H1 (cell line): ENCODE measurements around the gene TPSG1. TPM values are rescaled to one million over a fixed set of nuclear protein-coding genes. Genes with fewer than 3 reads are reported as not detected.
"Not testable (repeated sequence)": the region's sequence is repeated elsewhere in the genome, so short reads cannot be mapped to it uniquely, and the experiment has no call there.

Experiments
- CTCF ChIA-PET: fragments of 300-600 bp; sonication (Branson Sonifier 250); formaldehyde crosslinking; loops from one replicate; lab custom pipeline; 2021; ENCODE audit not compliant: partially characterized antibody; lab: Charles Lee
- POLR2A ChIA-PET: fragments of 300-600 bp; sonication (Branson Sonifier 250); formaldehyde crosslinking; loops from one replicate; lab custom pipeline; 2021; ENCODE audit warnings: inconsistent platforms; ENCODE audit not compliant: partially characterized antibody; lab: Charles Lee
- DNase-seq, 2 experiments: peaks; one replicate each; pipeline versions ENCODE4 v3.0.0 to v3.0.0-alpha.2; 2010 to 2022; ENCODE audit warnings: low spot score in 2 of 2, low read depth in 1 of 2, mixed read lengths in 1 of 2
- FAIRE-seq: peaks from 2 replicates; lab custom pipeline; 2011; peaks lifted over from hg19 to GRCh38; lab: Jason Lieb, UNC
- H2AFZ ChIP-seq: 2 replicates; pipeline ENCODE4 v1.8.1; 2012; ENCODE audit warnings: low read length, inconsistent platforms
- H2AK5ac ChIP-seq: 2 replicates; pipeline ENCODE4 v1.6.1; 2013; ENCODE audit warnings: low read depth, low read length
- H2BK120ac ChIP-seq: replicated peaks from 2 replicates; pipeline ENCODE3; 2013; ENCODE audit warnings: low read depth, low read length, inconsistent platforms
- H2BK12ac ChIP-seq: 2 replicates; pipeline ENCODE4 v1.6.1; 2013; ENCODE audit warnings: low read depth, low read length
- H2BK15ac ChIP-seq: 2 replicates; pipeline ENCODE4 v1.6.1; 2013; ENCODE audit warnings: low read length
- H2BK20ac ChIP-seq: 2 replicates; pipeline ENCODE4 v1.6.1; 2013; ENCODE audit warnings: low read length
- H2BK5ac ChIP-seq: 2 replicates; pipeline ENCODE4 v1.6.1; 2013; ENCODE audit warnings: low read depth, low read length
- H3K14ac ChIP-seq: 2 replicates; pipeline ENCODE4 v1.6.1; 2013; ENCODE audit warnings: inconsistent platforms; ENCODE audit not compliant: insufficient read length
- H3K18ac ChIP-seq: 2 replicates; pipeline ENCODE4 v1.6.1; 2013; ENCODE audit warnings: low read length; ENCODE audit errors: extremely low read depth
- H3K23ac ChIP-seq: 2 replicates; pipeline ENCODE4 v1.6.1; 2013; ENCODE audit warnings: inconsistent platforms; ENCODE audit not compliant: insufficient read length
- H3K23me2 ChIP-seq: 2 replicates; pipeline ENCODE4 v1.6.1; 2013; ENCODE audit warnings: low read depth, low read length
- H3K27ac ChIP-seq: 2 replicates; pipeline ENCODE4 v1.6.1; 2011; ENCODE audit warnings: low read depth, low read length, inconsistent platforms
- H3K27me3 ChIP-seq, 4 experiments: replicated peaks in 1 of 4; 1 replicate in 1 of 4; 2 replicates in 3 of 4; pipeline versions ENCODE4 v1.6.1 to v1.8.1; 2011 to 2013; ENCODE audit warnings: low read length in 3 of 4, mild to moderate bottlenecking in 3 of 4, inconsistent platforms in 2 of 4, mixed read lengths in 2 of 4, moderate library complexity in 1 of 4; ENCODE audit not compliant: control insufficient read depth in 3 of 4, insufficient read depth in 3 of 4; ENCODE audit errors: extremely low read depth in 1 of 4
- H3K36me3 ChIP-seq, 4 experiments: 2 replicates each; pipeline versions ENCODE4 v1.6.1 to v1.8.1; 2011 to 2013; ENCODE audit warnings: mild to moderate bottlenecking in 4 of 4, low read length in 3 of 4, moderate library complexity in 2 of 4, control low read depth in 1 of 4, inconsistent platforms in 1 of 4; ENCODE audit not compliant: insufficient read depth in 4 of 4, control insufficient read depth in 2 of 4
- H3K4ac ChIP-seq: replicated peaks from 2 replicates; pipeline ENCODE3; 2013; ENCODE audit warnings: low read length, low read depth, mixed read lengths, inconsistent platforms; ENCODE audit not compliant: insufficient read length
- H3K4me1 ChIP-seq, 4 experiments: replicated peaks in 1 of 4; 1 replicate in 1 of 4; 2 replicates in 3 of 4; pipeline versions ENCODE4 v1.6.1 to v1.8.1; 2011 to 2013; ENCODE audit warnings: low read length in 3 of 4, inconsistent platforms in 2 of 4, mixed read lengths in 1 of 4; ENCODE audit not compliant: insufficient read depth in 4 of 4, control insufficient read depth in 3 of 4
- H3K4me2 ChIP-seq, 2 experiments: 2 replicates each; pipeline versions ENCODE4 v1.6.1 to v1.8.1; 2011 to 2013; ENCODE audit warnings: low read depth in 2 of 2, low read length in 2 of 2, control low read depth in 1 of 2, inconsistent platforms in 1 of 2, mild to moderate bottlenecking in 1 of 2; ENCODE audit not compliant: insufficient read depth in 1 of 2
- H3K4me3 ChIP-seq, 4 experiments: fragments of 200-600, 300-600 bp in 1 of 4; sonication (generic), shearing (Covaris generic), sonication (Bioruptor Twin) in 1 of 4; 2 replicates each; pipeline versions ENCODE4 v1.5.1 to v1.8.1; 2011 to 2016; ENCODE audit warnings: low read length in 4 of 4, low read depth in 3 of 4, control low read depth in 2 of 4, inconsistent platforms in 2 of 4, mild to moderate bottlenecking in 2 of 4, mixed read lengths in 1 of 4, moderate library complexity in 1 of 4; ENCODE audit not compliant: insufficient read depth in 2 of 4; ENCODE audit errors: extremely low read depth in 1 of 4
- H3K56ac ChIP-seq: replicated peaks from 2 replicates; pipeline ENCODE3; 2013; ENCODE audit warnings: low read depth, mild to moderate bottlenecking, mixed read lengths, low read length, inconsistent platforms; ENCODE audit not compliant: insufficient read length
- H3K79me1 ChIP-seq: 2 replicates; pipeline ENCODE4 v1.6.1; 2013; ENCODE audit warnings: low read depth, low read length, control low read depth
- H3K79me2 ChIP-seq, 2 experiments: 2 replicates each; pipeline versions ENCODE4 v1.6.1 to v1.8.1; 2012 to 2013; ENCODE audit warnings: low read length in 2 of 2, mild to moderate bottlenecking in 2 of 2, inconsistent platforms in 1 of 2; ENCODE audit not compliant: insufficient read depth in 2 of 2, control insufficient read depth in 1 of 2
- H3K9ac ChIP-seq, 4 experiments: replicated peaks in 1 of 4; 1 replicate in 1 of 4; 2 replicates in 3 of 4; pipeline versions ENCODE4 v1.6.1 to v1.8.1; 2011 to 2013; ENCODE audit warnings: low read depth in 3 of 4, low read length in 3 of 4, control low read depth in 2 of 4, mild to moderate bottlenecking in 2 of 4, moderate library complexity in 2 of 4, inconsistent platforms in 1 of 4; ENCODE audit errors: extremely low read depth in 1 of 4
- H3K9me3 ChIP-seq, 2 experiments: 2 replicates each; pipeline versions ENCODE4 v1.6.1 to v1.8.1; 2012 to 2013; ENCODE audit warnings: mild to moderate bottlenecking in 2 of 2, moderate library complexity in 2 of 2, control low read depth in 1 of 2, inconsistent platforms in 1 of 2, low read depth in 1 of 2, low read length in 1 of 2, mixed read lengths in 1 of 2; ENCODE audit not compliant: insufficient read depth in 2 of 2
- H4K20me1 ChIP-seq, 2 experiments: replicated peaks in 1 of 2; 2 replicates each; pipeline versions ENCODE3 to v1.8.1; 2011 to 2013; ENCODE audit warnings: inconsistent platforms in 2 of 2, low read length in 2 of 2, mild to moderate bottlenecking in 1 of 2; ENCODE audit not compliant: insufficient read depth in 2 of 2, control insufficient read depth in 1 of 2
- H4K5ac ChIP-seq: 2 replicates; pipeline ENCODE4 v1.6.1; 2013; ENCODE audit warnings: low read length, low read depth, mixed read lengths, inconsistent platforms; ENCODE audit not compliant: insufficient read length
- H4K8ac ChIP-seq: 2 replicates; pipeline ENCODE4 v1.8.0; 2013; ENCODE audit warnings: mild to moderate bottlenecking, moderate library complexity, low read length, inconsistent platforms; ENCODE audit not compliant: insufficient read depth; ENCODE audit errors: extremely low read depth
- H4K91ac ChIP-seq: replicated peaks from 2 replicates; pipeline ENCODE3; 2013; ENCODE audit warnings: low read length, mixed read lengths, inconsistent platforms; ENCODE audit not compliant: insufficient read length
- WGBS, 2 experiments: shearing (Covaris generic) in 1 of 2; methylation state at CpG; one replicate each; pipeline versions ENCODE4 v1.1.6 to v1.1.7; 2013 to 2015; ENCODE audit warnings: low lambda C conversion rate in 2 of 2, mixed read lengths in 2 of 2, inconsistent platforms in 1 of 2, low coverage in 1 of 2, missing lambda C conversion rate in 1 of 2; ENCODE audit not compliant: insufficient replicate concordance in 2 of 2, insufficient coverage in 1 of 2, insufficient read length in 1 of 2; ENCODE audit errors: extremely low coverage in 1 of 2, missing lambda C conversion rate in 1 of 2; 5-methylcytosine and 5-hydroxymethylcytosine counted together
- polyA plus RNA-seq, 7 experiments: library from polyadenylated mRNA; depleted of rRNA in 3 of 7; stranded (reverse) in 5 of 7; unstranded in 2 of 7; fragments of >200 nt in 5 of 7; fragments of 200-250 nt in 2 of 7; gene quantifications; 1 replicate in 5 of 7; 2 replicates in 1 of 7; 4 replicates in 1 of 7; pipeline versions ENCODE4 v1.2.1 to v1.2.3, GENCODE V29; 2011 to 2013; ENCODE audit warnings: missing spikeins in 2 of 7, mixed read lengths in 2 of 7
- total RNA-seq: library from RNA; stranded (reverse); fragmentation: NEBNext Ultra II Directional; extraction: Animal tissue kit (Norgen Biotek cat#: 25700); gene quantifications from 2 replicates; pipeline ENCODE4 v1.2.1, GENCODE V29; 2021

The TPSG1 gene
- total and polyA plus RNA-seq, 2 of the 8 experiments (the other 6 are each of a cell fraction or from before 2014, with no cell fraction given): not detected

DNA sequence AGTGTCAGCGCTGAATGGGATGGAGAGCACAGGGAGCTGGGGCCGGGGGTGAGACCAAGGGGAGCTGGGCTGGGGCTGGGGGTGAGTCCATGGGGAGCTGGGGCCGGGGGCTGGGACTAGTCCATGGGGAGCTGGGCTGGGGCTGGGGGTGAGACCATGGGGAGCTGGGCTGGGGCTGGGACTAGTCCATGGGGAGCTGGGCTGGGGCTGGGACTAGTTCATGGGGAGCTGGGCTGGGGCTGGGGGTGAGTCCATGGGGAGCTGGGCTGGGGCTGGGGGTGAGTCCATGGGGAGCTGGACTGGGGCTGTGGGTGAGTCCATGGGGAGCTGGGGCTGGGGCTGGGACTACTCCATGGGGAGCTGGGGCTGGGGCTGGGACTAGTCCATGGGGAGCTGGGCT is 29.8 kb upstream of the TPSG1 start:
- H2BK15ac ChIP-seq, H3K4me2 ChIP-seq, H2BK5ac ChIP-seq, H2AK5ac ChIP-seq, H3K56ac ChIP-seq, H3K9ac ChIP-seq, H3K18ac ChIP-seq, H3K23me2 ChIP-seq, H3K4me1 ChIP-seq, DNase-seq, H3K4ac ChIP-seq, H3K79me1 ChIP-seq, H4K91ac ChIP-seq, H4K8ac ChIP-seq, H3K14ac ChIP-seq, FAIRE-seq, H3K4me3 ChIP-seq, H2BK12ac ChIP-seq, POLR2A ChIA-PET, H3K36me3 ChIP-seq, H3K23ac ChIP-seq, H3K27ac ChIP-seq, H4K5ac ChIP-seq, H2BK120ac ChIP-seq, H2BK20ac ChIP-seq, H3K9me3 ChIP-seq, H3K79me2 ChIP-seq, H2AFZ ChIP-seq, H4K20me1 ChIP-seq: not testable (repeated sequence)
- peaks cover 0 to 10% (median 6%) of the 10 kb centered on the region in 4 experiments; a peak in 4 of 7 replicates for H3K27me3 ChIP-seq
- no CpG with 5 or more reads among the region's 3 CpGs for WGBS, 2 experiments
- CTCF ChIA-PET: interaction anchor here (0.6 kb wide), 2 partner anchors 103 to 1774 kb away, joined by 3 read pairs; no protein-coding TSS in a partner anchor

- H3K4me2 ChIP-seq, H2BK5ac ChIP-seq, H2BK20ac ChIP-seq, H4K5ac ChIP-seq, H2AFZ ChIP-seq, H3K27me3 ChIP-seq, H2BK12ac ChIP-seq, H3K14ac ChIP-seq, H2BK15ac ChIP-seq, H4K8ac ChIP-seq, H3K23ac ChIP-seq, H3K56ac ChIP-seq, POLR2A ChIA-PET, H3K4ac ChIP-seq, H3K23me2 ChIP-seq, H3K4me3 ChIP-seq, H3K27ac ChIP-seq, H3K4me1 ChIP-seq, H3K79me2 ChIP-seq, H3K9ac ChIP-seq, CTCF ChIA-PET, H3K18ac ChIP-seq, H2AK5ac ChIP-seq, H3K36me3 ChIP-seq, H3K9me3 ChIP-seq, DNase-seq, FAIRE-seq, H4K20me1 ChIP-seq, H4K91ac ChIP-seq, H2BK120ac ChIP-seq, H3K79me1 ChIP-seq: not testable (repeated sequence)
- WGBS, 2 experiments: no CpG with 5 or more reads among the region's 47 CpGs
These were observed 28.8 kb upstream of the TPSG1 start for GRCh38 chr16:1253701-1254364.
